GM12891 (cell line): ENCODE data around the gene RILPL2.

Experiments used
- POLR2A ChIP-seq: IDR thresholded peaks from 2 replicates; pipeline ENCODE4 v1.6.1; 2011; ENCODE audit warnings: low read depth, low read length, control low read depth
- POLR2AphosphoS5 ChIP-seq: IDR thresholded peaks from 2 replicates; pipeline ENCODE4 v1.6.1; 2011; ENCODE audit warnings: low read depth, low read length, control low read depth

- TF ChIP-seq POLR2A (no peak), POLR2AphosphoS5 (no peak)
Observed at GRCh38 chr12:123469978-123470377, 33.5 kb upstream of the RILPL2 start.
